ENCODE data around the gene ELMO3.

The ELMO3 gene

GRCh38 chr16:67191411-67191994 lies 7.4 kb upstream of the ELMO3 start:
- H3K27ac ChIP-seq = peak overlapping the region in 5 of 21 experiments; percentile 88 to 97 (median 95)
- H3K4me3 ChIP-seq = peak overlapping the region in 6 of 7 experiments; percentile 61 to 100 (median 95)

- Histone ChIP-seq H3K4me3 (peak within 1 kb of the TSS; percentile 61 to 100 (median 95)), H3K27ac (peak within 1 kb of the TSS; percentile 69 to 97 (median 90))
Observed at GRCh38 chr16:67191995-67192681, 6.8 kb upstream of the ELMO3 start, which contains the start of gene E2F4. E2F4 (plus strand) TSS chr16:67192155; CDS start chr16:67192228, 73 bp downstream.

- Histone ChIP-seq H3K4me3 (peak overlapping the region; percentile 61 to 100 (median 95)), H3K27ac (peak overlapping the region in 20 of 21 experiments; percentile 78 to 97 (median 90))
Observed at GRCh38 chr16:67192781-67193361, 6.1 kb upstream of the ELMO3 start.

- Histone ChIP-seq H3K27ac (peak overlapping the region in 13 of 21 experiments; percentile 24 to 97 (median 94)), H3K4me3 (peak overlapping the region in 3 of 7 experiments; percentile 93 to 100 (median 95))
Observed at GRCh38 chr16:67193536-67193935, 5.4 kb upstream of the ELMO3 start.

- Histone ChIP-seq H3K27ac (peak overlapping the region in 2 of 21 experiments; percentile 97), H3K4me3 (no peak overlapping the region)
Observed at GRCh38 chr16:67194260-67194659, 4.7 kb upstream of the ELMO3 start.

GRCh38 chr16:67195676-67196075 lies 3.3 kb upstream of the ELMO3 start:
- Histone ChIP-seq H3K4me3 (no peak overlapping the region), H3K27ac (no peak overlapping the region)

GRCh38 chr16:67196881-67197280 lies 2.0 kb upstream of the ELMO3 start:
- no peak overlapping the region for H3K27ac ChIP-seq
- no peak overlapping the region for H3K4me3 ChIP-seq

- H3K27ac ChIP-seq = peak overlapping the region in 9 of 21 experiments; percentile 2 to 82 (median 72)
Observed at GRCh38 chr16:67197704-67198103, 1.2 kb upstream of the ELMO3 start.

GRCh38 chr16:67198238-67198734 lies 645 bp upstream of the ELMO3 start:
- H3K27ac ChIP-seq = peak overlapping the region in 13 of 21 experiments; percentile 5 to 87 (median 73)
- H3K4me3 ChIP-seq = no peak overlapping the region

More at GRCh38 chr16:67197704-67198103, 1.2 kb upstream of the ELMO3 start:
- H3K4me3 ChIP-seq = no peak overlapping the region

- peak overlapping the region; percentile 32 to 62 (median 41) for H3K4me3 ChIP-seq
- H3K27ac ChIP-seq = peak overlapping the region in 7 of 21 experiments; percentile 72 to 78 (median 75)
Observed at GRCh38 chr16:67199808-67200198, 872 bp downstream of the ELMO3 start.

GRCh38 chr16:67200491-67200890 lies 1.6 kb downstream of the ELMO3 start:
- H3K4me3 ChIP-seq = no peak overlapping the region
- no peak overlapping the region for H3K27ac ChIP-seq

GRCh38 chr16:67201411-67202345 lies 2.7 kb downstream of the ELMO3 start:
- no peak overlapping the region for H3K27ac ChIP-seq
- H3K4me3 ChIP-seq = no peak overlapping the region

GRCh38 chr16:67202426-67202825 lies 3.5 kb downstream of the ELMO3 start:
- no peak overlapping the region for H3K4me3 ChIP-seq
- no peak overlapping the region for H3K27ac ChIP-seq

GRCh38 chr16:67202956-67203493 lies 4.1 kb downstream of the ELMO3 start:
- Histone ChIP-seq H3K4me3 (no peak overlapping the region), H3K27ac (no peak overlapping the region)

GRCh38 chr16:67204076-67204475 lies 5.1 kb downstream of the ELMO3 start:
- no peak overlapping the region for H3K4me3 ChIP-seq
- H3K27ac ChIP-seq = no peak overlapping the region

GRCh38 chr16:67206129-67206837 lies 7.4 kb downstream of the ELMO3 start:
- Histone ChIP-seq H3K27ac (no peak overlapping the region), H3K4me3 (no peak overlapping the region)

GRCh38 chr16:67206838-67207248 lies 7.9 kb downstream of the ELMO3 start:
- Histone ChIP-seq H3K4me3 (no peak overlapping the region), H3K27ac (peak overlapping the region in 1 of 21 experiments; percentile 7)

GRCh38 chr16:67207249-67208091 lies 8.5 kb downstream of the ELMO3 start:
- Histone ChIP-seq H3K27ac (peak overlapping the region in 1 of 21 experiments; percentile 7), H3K4me3 (no peak overlapping the region)
